HFFc6 (cell line): Measurements from ENCODE around the gene RFC4. TPM values are rescaled to one million over a fixed set of nuclear protein-coding genes. Genes with fewer than 3 reads are reported as not detected.

Source experiments
- DNase-seq: peaks from one replicate; pipeline ENCODE4 v3.0.0-alpha.2; 2018
- H3K27ac Mint-ChIP-seq: 2 replicates; pipeline ENCODE4 v1.8.0; 2020; ENCODE audit warnings: mild to moderate bottlenecking, mixed read lengths
- H3K27me3 Mint-ChIP-seq: 2 replicates; pipeline ENCODE4 v1.8.0; 2021; ENCODE audit warnings: mild to moderate bottlenecking, moderate library complexity, mixed read lengths; ENCODE audit not compliant: insufficient read depth
- H3K36me3 Mint-ChIP-seq: 2 replicates; pipeline ENCODE4 v1.8.0; 2021; ENCODE audit warnings: low read depth, mixed read lengths
- H3K4me1 Mint-ChIP-seq: 2 replicates; pipeline ENCODE4 v1.8.0; 2020; ENCODE audit warnings: low read depth, mixed read lengths
- H3K4me3 Mint-ChIP-seq: 2 replicates; pipeline ENCODE4 v1.8.0; 2020; ENCODE audit warnings: mild to moderate bottlenecking, moderate library complexity, mixed read lengths
- H3K9me3 Mint-ChIP-seq: 2 replicates; pipeline ENCODE4 v1.8.0; 2020; ENCODE audit warnings: mild to moderate bottlenecking, mixed read lengths
- CTCF ChIP-seq: fragments of 200-600 bp; sonication (generic); IDR thresholded peaks from 2 replicates; pipeline ENCODE4 v1.5.0; 2021; ENCODE audit warnings: antibody characterized with exemption, mild to moderate bottlenecking
- total RNA-seq, 6 experiments: library from RNA; stranded (reverse); fragmentation: NEBNext Ultra II Directional; extraction: Animal tissue kit (Norgen Biotek cat#: 25700); gene quantifications; 2 replicates in 1 of 6; 3 replicates in 5 of 6; pipeline ENCODE4 v1.2.3, GENCODE V29; 2021

RFC4 gene
- total RNA-seq, 6 experiments from 2014 or later = 13.3 to 27.9 (median 25.7) TPM

- H3K27me3 Mint-ChIP-seq = no peaks in the 10 kb centered on the region
- no peak for TF ChIP-seq CTCF
- H3K9me3 Mint-ChIP-seq = no peaks in the 10 kb centered on the region
- peaks cover 22% of the 10 kb centered on the region for H3K4me1 Mint-ChIP-seq
- peaks cover 5% of the 10 kb centered on the region; the same call in 1 of the 2 replicates for H3K36me3 Mint-ChIP-seq
- no peak overlapping the region for H3K27ac Mint-ChIP-seq
- H3K4me3 Mint-ChIP-seq = no peak overlapping the region
- DNase-seq = no peak
Observed at GRCh38 chr3:186802701-186803100, 3.6 kb downstream of the RFC4 start.

GRCh38 chr3:186800285-186800684, 6.0 kb downstream of the RFC4 start:
- no peak for DNase-seq
- H3K9me3 Mint-ChIP-seq = no peaks in the 10 kb centered on the region
- no peak overlapping the region for H3K4me3 Mint-ChIP-seq
- H3K27ac Mint-ChIP-seq = no peak overlapping the region
- peaks cover 10% of the 10 kb centered on the region; the same call in 1 of the 2 replicates for H3K36me3 Mint-ChIP-seq
- H3K4me1 Mint-ChIP-seq = peaks cover 8% of the 10 kb centered on the region; the same call in 1 of the 2 replicates
- no peak for TF ChIP-seq CTCF
- no peaks in the 10 kb centered on the region for H3K27me3 Mint-ChIP-seq

DNA sequence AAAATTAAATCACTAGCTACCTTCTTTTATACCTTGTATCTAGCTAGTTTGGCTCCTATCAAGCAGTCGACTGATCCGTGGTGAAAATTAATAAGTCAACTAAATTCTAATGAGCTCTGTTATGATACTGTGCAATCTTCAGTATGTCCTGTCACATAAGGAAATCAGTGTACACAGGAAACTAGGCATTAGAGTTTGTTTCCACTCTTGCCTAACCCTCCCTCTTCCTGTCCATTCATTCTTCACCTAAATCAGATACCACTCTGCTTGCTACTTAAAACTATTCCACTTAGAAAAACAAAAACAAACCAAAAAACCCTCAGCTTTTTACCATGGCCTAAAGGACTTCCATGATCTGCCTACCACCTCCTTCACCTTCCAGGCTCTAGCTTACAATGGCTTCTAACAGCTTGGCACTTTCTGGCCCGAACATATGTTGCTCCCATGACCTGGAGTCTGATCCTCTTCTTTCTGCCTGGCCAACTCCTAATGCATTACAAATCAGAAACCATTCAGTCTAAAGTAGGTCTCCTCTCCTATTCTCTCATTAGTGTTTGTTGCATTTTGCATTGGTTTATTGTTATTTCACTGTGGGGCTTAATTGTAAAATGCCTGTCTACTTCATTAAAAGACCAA, 7.9 kb downstream of the RFC4 start:
- no peak for TF ChIP-seq CTCF
- Mint-ChIP-seq H3K36me3 (peaks cover 17% of the 10 kb centered on the region), H3K4me3 (no peak overlapping the region), H3K27me3 (no peaks in the 10 kb centered on the region), H3K9me3 (no peaks in the 10 kb centered on the region), H3K27ac (no peak overlapping the region), H3K4me1 (no peaks in the 10 kb centered on the region)
- DNase-seq = no peak

- no peaks in the 10 kb centered on the region for H3K9me3 Mint-ChIP-seq
- peak; percentile 54 for TF ChIP-seq CTCF
- DNase-seq = peak; percentile 57
- peak overlapping the region; percentile 74 for H3K27ac Mint-ChIP-seq
- peaks cover 49% of the 10 kb centered on the region for H3K36me3 Mint-ChIP-seq
- peaks cover 3% of the 10 kb centered on the region for H3K27me3 Mint-ChIP-seq
- peak overlapping the region; percentile 24; the same call in 1 of the 2 replicates for H3K4me3 Mint-ChIP-seq
- peaks cover 45% of the 10 kb centered on the region for H3K4me1 Mint-ChIP-seq
Observed at GRCh38 chr3:186790261-186790981, 15.9 kb downstream of the RFC4 start.

DNA sequence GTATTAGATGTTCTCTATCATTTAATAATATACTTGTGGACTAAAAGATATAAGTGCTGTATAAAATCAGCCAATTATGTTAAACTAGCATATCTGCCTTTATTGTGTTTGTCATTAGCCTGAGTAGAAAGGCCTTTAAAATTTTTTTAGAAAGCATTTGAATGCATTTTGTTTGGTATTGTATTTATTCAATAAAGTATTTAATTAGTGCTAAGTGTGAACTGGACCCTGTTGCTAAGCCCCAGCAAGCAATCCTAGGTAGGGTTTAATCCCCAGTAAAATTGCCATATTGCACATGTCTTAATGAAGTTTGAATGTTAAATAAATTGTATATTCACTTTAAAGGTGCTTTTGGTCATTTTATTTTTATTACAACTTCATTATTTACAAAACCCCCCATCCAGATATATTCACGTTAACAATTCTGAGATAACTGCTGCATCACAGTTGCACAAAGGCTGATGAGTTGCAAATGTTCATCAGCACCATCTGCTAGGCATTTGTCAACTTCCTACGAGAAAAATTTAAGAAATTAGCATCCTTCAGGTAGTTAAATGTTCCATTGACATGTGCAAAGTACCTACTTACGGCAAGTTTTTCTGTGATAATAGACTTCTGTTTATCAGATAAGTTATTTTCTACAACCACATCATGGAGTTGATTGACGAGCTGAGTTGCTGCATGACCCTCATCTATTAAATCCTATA, 16.6 kb downstream of the RFC4 start:
- Mint-ChIP-seq H3K4me1 (peaks cover 48% of the 10 kb centered on the region), H3K9me3 (peaks cover 7% of the 10 kb centered on the region; the same call in 1 of the 2 replicates), H3K27ac (peak overlapping the region; percentile 74), H3K27me3 (peaks cover 4% of the 10 kb centered on the region), H3K4me3 (no peak overlapping the region), H3K36me3 (peaks cover 56% of the 10 kb centered on the region)
- no peak for TF ChIP-seq CTCF
- no peak for DNase-seq
